HG03280 (cell line): Measurements from ENCODE around the gene PGC.

Experiments used
- ATAC-seq: cut with Tn5 transposase; IDR thresholded peaks from one replicate; pipeline ENCODE4 v1.9.1; 2021; ENCODE audit warnings: mild to moderate bottlenecking, moderate library complexity; ENCODE audit not compliant: unreplicated experiment

The PGC gene

DNA sequence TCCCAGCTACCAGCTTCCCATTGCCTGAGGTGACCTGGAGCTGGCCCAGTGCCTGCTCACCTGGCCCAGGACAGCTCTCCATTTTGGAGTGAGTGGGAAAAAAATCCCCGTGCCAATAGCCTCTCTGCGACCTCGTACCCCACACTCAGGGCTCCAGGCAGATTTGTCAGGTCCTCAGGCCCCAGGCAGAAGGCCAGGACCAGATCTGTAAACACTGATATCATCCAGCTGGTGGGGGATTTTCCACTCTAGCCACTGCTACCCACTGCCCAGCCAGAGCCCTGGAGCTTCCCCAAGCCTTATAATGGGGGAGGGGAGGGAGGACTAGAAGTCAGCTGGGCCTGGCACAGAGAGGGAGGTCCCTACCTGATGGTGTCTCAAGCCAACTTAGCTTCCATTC lies 1.3 kb upstream of the PGC start:
- ATAC-seq: no peak

DNA sequence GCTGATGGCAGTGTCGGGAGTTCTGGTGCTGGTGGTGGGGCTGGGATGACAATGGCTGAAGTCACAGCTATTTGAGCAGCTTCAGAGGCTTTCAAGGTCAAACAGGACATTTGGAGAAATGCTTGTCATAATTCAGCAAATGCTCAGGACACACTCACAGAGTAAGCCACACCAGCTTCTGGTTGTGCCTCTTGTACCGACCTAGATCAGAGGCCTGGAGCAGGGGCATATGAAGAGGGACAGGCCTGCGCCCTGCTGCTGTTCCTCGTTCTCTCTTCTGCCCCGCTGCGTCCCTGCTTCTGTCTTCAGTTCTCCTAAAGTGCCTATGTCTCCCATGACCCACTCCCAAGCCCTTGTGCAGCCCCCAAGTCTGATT lies 893 bp upstream of the PGC start:
- no peak for ATAC-seq

DNA sequence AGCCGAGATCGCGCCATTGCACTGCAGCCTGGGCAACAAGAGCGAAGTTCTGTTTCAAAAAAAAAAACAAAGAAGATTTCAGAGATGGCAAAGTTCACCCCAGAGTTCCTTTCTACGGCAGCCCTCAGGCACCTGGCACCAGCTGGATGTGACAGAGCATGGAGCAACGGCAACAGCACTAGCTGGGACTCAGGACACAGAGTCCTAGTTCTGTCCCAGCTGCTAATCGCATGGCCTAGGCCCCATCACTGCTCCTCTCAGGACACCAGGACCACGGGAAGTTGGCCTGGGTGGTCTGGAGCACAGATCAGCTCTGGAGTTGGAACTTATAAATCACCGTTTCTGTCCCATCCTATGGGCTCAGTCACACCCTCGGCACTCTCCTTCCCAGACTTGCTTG lies 1.1 kb downstream of the PGC start:
- no peak for ATAC-seq

DNA sequence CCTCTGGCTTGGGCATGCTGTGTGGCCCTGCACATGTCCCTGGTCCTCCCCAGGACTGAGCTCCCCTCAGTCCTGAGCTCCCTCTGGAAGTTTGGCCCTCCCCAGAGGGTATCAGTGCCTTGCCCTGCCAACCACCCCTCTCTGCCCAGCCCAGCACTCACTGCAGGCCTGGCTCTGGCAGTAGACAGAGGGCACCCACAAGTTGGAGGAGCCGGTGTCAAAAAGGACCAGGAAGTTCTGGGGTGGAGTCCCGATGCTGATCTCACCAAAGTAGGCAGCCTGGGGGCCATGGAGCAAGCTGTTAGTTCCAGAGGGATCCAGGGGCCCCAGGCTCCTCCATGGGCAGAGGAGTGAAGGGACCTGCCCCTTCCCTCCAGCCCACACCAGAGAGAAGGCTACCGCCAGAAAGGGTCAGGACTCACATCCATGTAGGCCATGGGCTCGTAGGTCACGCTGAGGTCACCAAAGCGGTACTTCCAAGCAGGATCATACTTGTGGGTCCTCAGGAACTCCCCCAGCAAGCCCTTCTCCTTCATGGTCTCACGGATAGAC lies 2.9 kb downstream of the PGC start:
- no peak for ATAC-seq

DNA sequence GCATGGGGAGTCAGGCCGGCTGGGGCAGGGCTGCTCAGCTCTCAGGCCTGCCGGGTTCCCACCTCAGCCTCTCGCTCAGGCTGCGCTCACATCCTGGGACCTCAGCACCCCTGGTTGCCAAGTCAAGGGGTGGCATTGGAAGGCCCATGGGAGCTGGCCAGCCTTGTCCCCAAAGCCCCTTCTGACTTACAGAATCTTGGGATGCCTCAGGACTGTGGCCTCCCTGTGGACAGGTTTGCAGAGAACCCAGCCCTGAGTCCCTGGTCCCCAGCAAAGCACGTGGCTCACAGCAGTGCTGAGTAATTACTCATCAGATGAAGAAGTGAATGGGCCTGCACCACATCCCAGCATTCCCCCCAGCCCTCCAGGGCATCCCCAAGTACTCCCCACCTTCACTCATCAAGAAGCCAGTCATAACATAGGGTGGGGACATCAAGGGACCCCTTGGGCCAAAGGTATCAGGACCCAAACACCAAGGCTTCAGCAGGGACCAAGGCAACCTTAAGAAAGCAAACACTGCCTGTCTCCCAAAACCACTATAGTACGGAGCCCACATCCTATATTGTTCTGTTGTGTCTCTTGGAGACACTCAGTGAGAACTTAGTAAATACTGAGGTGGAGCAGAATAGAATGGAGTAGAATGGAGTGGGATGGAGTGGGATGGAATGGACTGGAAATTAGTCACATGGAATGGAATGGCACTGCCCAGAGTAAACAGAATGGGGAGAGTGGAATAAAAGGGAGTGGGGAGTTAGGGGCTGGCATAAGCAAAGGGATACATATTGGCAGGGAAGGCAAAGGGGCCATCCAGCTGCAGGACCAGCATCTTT lies 3.6 kb downstream of the PGC start:
- ATAC-seq: no peak

DNA sequence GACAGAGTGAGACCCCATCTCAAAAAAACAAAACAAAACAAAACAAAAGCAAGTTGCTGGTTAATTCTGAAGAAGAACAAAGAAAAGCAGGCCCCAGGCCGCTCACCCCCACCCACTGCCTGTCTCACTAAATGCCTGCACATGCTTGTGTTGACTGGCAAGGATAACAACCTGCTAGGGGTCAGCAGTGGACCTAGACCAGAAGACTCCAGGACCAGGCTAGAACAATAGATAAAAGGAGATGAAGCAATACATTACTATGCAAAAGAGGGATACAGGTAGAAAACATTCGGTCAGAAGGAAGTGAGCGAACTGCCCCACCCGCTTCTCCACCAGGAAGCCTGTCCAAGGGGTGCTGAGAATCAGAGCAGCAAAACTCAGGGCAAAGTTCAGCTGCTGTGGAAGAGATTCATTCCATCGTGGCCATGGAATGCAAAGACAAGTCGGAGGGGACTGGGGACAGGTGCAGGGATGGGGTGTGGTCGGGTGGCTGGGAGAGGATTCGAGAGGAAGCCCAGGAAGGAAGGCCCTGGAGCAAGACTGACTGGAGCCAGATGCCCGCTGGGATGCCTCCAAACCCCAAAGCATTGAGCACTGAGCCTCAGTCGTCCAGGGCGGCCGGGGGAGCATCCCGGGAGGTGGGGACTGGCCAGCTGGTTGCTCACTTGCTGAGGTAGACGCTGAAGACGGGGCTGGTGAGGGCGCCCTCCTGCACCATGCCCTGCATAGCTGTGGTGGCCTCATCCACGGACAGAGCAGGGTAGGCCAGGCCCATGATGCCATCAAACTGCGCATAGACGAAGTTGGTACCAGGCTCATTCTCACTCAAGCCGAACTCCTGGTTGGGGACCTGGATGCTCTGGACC lies 5.3 kb downstream of the PGC start:
- ATAC-seq: no peak

DNA sequence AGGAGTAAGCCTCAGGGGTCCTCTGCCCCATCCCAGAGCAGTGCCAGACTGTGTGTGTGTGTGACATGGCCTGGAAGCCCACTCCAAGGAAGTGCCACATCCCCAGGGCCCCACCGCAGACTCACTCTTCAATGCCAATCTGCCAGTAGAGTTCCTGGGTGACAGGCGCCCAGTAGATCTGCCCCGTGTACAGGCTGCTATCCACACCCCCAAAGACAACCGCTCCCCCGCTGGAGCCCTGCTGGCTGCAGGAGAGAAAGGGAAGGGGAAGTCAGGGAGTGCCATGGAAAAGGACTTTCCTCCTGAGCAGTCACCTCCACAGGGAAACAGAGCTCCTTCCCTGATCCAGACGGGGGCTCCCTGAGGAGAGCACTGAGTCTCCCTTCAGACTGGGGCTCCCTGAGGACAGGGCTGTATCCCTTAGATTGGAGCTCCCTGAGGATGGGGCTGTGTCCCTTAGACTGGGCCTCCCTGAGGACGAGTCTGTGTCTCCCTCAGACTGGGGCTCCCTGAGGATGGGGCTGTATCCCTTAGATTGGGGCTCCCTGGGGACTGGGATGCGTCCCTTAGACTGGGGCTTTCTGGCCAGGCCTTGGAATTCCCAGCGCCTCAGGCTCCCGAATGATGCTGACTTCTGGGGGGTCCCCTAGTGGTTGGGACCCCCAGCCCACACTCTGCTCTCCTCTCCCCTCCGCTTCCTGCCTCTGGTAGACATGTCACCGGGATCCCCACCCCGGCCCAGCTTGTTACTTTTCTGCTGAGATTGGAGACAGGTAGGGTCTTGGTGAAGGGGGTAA lies 6.6 kb downstream of the PGC start:
- no peak for ATAC-seq

DNA sequence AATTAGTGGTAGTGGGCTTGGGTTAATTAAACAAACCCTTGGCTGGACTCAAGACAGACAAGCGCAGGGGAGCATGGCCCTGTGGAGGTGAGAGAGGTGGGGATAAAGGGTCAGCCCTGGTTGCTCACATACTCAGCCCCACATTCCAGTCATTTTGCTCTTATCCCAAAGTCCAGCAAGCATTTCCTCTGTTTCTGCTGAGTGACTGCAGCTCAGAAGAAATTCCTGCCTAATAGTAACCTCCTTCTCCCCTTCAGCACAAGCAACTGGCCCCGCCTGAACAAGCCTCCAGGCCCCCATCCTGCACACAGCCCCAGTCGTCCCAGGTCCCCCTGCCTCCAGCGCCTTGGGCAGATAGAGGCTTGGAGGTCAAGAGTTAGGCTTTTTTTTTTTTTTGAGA lies 8.2 kb downstream of the PGC start:
- no peak for ATAC-seq

DNA sequence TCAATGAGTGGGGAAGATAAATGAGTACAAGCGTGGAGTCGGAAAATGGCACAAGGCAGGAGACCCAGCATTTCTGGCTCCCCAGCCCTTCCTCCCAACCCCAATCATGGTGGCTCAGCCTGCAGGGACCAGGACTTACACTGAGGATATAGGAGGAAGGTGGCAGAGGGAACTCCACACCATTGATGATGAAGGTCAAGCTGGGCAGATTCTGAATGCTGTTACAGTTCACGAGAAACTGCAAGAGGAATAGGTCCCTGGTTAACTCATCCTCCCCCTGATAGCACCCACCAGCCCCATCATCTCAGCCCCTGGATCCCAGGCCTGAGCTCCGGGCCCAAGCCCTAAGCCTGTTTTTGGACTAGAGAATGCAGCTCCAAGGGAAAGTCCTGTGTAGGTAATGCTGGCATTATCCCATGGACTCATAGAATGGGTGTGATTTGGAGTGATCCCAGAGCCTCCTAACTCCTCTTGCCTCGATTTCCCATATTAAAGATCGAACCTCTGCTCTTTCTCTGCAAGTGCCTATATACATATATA lies 9.5 kb downstream of the PGC start:
- ATAC-seq: no peak

DNA sequence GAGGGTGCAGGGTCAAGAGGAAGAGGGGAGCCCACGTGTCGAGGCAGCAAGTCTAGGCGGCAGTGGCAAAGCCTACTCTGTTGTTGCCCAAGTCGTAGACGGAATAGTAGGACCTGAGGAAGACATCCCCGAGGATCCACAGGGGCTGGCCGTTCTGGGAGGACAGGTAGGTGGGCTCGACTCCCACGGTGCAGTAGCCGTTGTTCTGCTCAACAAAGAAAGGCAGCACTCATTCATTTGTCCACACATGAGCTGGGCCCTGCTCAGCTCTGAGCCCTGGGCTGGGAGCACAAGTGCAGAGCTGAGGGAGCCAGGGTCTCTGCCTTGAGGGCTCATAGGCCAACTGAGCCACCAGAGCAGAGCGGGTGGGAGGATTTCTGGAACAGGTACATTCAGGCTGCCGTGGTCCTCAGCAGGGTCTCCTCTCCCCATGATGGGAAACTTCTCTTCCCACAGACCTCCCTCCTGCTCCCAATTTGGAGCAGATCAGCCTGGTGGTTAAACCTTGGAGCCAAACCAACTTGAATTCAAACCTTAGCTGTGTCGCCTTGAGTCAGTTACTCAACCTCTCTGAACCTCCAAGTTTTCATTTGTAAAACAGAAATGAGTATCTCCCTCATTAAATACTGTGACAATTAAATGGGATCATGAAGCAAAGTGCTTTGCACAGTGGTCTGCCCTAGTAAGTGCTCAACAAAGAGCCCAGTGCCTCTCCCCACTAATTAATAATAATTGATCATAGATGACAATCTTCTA lies 10.2 kb downstream of the PGC start:
- ATAC-seq: no peak

DNA sequence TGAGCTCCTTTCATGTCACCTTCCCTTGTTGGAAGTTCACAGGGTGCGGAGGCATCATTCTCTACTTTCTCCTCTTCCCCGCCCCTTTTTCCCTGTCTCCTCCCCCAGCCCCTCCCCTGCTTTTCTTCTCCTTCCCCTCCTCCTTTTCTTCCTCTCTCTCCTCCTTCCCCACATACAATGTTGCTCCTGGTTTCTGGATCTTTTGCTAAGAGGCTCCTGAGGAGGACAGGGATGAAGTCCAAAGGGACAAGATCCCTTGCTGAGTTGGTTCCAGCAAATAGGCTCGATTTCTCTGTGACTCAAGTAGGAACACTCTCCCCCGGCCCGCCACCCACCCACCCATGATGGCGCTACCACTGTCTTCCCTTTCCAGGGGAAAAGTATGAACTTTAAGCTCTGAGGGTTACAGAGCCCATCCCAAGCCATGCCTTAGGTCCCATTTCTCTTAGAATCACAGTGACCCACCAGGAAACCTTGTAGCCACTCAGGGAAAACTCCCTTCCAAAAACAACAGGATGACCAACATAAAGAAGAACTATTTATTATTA lies 10.9 kb downstream of the PGC start:
- no peak for ATAC-seq

DNA sequence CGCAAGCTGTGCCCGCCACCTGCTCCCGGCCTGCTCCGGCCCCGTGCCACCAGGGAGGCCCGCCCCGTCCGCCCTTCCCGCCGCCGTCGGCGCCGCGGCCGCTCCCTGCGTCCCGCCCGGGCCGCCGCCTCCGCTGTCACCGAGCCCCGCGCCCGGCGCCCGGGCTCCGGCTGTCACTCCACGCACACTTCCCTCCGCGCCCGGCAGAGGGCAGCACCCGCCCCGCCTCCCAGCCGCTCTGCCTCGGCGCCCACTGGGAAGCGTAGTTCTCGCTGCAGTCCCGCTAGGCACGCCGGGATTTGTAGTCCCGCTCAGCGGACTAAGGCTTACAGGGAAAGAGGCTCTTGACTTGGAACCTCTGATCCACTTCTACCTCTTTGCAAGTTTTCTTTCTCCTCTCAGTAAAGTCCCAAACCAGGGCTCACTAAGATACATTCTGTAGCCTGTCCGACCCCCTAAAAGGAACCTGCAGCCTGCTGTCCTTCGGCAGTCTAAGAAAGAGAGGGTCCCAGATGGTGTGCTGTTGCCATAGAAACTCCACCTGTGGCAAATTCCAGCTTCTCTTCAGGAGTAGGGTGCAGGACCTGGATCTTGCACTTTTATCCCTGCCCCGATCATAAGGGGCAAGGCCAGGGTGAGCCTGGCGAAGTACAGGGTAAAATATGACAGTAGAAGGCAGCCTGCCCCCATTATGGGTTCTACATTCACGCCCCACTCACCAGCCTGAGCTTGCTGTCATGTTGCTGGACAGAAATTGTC lies 11.6 kb downstream of the PGC start, which contains the start of gene TFEB:
TFEB (minus strand) TSS at position 182 of the 759 bp plus-strand sequence. CDS start 44,395 bp downstream, outside the sequence.
- ATAC-seq: peak; percentile 50

DNA sequence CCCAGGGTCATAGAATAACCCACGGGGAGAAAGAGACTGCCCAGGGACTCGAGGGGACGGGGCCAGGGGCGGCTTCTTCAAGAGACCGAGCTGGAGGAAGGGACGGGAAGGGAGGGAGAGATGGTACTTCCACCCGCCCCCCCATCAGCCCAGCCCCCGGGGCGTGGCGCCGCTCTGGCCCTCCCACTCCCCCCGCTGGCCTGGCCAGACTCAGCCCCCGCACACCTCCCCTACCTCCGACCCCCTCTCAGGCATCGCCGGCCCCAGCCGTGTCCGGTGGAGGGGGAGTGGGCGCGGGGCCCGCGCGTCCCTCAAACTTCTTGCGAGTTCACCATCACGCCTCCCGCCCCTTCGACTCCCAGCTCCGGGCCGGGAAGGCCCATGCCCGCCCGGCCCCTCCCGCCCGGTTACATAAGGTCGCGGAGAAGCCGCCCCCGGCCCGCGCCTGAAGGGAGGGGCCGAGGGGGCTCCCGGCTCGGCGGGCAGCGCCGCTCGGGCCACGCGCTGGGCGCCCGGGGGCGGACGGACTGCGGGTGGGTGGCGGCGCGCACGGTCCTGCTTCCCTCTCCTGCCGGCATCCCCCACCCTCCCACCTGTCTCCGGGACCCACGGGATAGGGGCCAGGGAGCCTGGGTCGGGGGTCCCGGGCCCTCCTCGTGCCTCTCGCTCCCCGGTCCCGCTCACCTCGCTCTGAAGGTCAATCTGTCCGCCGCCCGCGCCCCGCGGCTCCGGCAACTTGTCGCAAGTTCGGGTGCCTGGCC lies 12.4 kb downstream of the PGC start:
- peak; percentile 13 for ATAC-seq

DNA sequence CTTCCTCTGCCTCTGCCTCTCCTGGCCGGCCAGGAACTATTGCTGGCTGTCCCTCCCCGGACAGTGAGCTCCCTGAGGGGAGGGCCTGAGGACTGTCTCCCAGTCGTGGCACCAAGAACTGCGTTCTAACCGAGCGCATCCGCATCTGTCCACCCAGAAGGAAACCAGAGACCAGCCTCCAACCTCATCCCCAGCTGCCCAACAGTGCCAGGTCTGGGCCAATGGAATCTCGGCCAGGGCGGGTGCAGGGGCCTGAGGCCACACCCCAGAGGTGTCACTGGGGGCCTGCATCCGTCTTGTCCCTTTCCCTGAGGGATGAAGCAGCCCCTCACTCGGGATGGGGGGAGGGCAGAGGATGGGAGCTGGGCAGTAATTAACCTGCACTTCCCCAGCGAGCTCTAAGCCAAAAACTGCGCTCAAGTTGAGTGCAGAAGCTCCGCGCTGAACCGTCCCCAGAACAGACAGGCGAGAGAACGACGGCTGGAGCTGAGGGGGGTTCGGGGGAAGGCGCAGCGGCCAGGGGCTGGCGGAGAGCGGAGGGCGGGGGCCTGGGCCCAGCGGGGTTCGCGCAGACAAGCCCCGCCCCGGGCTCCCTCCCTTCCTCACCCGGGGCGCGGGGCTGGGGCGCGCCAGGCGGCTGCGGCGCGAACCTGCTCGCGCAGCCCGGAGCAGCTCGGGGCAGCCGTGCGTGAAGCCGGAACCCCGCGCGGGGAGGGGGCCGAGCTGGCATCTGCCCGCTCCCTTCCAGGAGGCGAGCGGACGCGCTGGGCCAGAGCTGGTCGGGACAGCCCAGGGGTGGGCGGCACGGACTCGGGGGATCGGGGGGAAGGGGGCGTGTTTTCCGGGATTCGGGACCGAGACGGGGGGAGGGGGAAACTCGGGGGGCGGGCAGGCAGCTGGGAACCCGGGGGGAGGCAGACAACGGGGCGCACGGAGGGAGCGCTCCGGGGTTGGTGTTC lies 13.2 kb downstream of the PGC start:
- ATAC-seq: peak; percentile 50

DNA sequence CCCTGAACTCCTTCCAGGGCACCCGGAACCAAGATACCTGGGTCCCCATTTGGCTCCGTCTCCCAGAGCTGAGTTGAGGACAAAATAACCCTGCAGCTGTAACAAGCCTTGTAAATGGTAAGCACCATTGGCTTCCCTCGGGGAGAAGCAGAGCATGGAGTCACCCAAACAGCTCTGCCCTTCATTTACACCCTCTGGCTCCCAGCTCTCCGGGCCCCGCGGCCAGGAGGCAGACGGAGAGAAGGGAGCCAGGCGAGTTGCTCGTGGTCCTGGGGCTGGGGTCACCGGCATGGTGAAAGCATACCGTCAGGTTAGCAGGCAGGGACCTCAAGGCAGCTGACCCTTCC lies 13.9 kb downstream of the PGC start:
- ATAC-seq: no peak

DNA sequence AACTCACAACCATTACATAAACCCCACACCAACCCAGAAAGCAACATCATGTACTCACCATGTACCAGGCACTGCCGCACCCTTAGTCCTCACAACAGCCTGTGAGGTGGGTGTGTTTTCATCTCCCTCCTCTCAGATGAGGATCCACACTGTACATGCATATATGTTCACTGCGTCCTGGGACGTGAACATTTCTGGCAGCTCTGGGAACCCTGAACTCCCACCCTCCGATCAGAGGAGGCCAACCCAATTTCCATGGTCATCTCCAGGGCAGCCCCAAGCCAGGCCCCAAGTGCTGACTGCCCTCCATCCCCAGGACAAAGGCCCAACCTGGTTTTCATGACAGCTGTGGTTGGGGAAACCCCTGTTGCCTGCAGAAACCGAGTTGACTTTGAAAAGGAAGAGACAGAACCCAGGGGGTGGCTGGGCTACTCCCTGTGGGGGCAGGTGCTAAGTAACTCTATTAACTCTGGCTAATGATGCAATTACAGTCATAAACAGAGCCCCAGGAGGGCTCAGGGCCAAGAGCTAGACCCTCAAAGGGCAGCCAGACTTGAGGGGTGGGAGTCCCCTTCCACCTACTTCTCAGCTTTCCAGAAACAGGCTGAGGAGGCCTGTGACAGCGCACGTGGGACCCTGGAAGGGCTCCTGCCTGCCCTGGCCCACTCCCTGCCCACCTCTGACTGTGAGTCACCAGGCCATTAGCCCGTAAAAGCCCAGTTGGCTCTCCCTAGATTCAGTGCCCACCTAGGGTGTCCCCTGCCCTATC lies 14.4 kb downstream of the PGC start:
- peak; percentile 34 for ATAC-seq
